Measurements from ENCODE around the gene PICK1. TPM values are rescaled to one million over a fixed set of nuclear protein-coding genes. Genes with fewer than 3 reads are reported as not detected.

PICK1 gene
- total RNA-seq, 3 donors from 2014 or later, result 42.0 to 61.3 (median 49.9) TPM

GRCh38 chr22:38051261-38051660 lies 5.9 kb upstream of the PICK1 start:
- Histone ChIP-seq H3K27ac (no peak overlapping the region), H3K4me1 (no peaks in the 10 kb centered on the region), H3K36me3 (no peaks in the 10 kb centered on the region), H3K4me3 (no peak overlapping the region), H3K9me3 (no peaks in the 10 kb centered on the region), H3K27me3 (no peaks in the 10 kb centered on the region)
- intact Hi-C loops (cut with DNase I; ENCODE audit: low total_unique reads), result loop anchor here (10.0 kb wide), 2 partner anchors 154 to 304 kb away; partner anchors contain the start of gene MAFF
- no peak for TF ChIP-seq POLR2A (IDR thresholded peaks at IDR 0.05)
- no peak for TF ChIP-seq CTCF (IDR thresholded peaks at IDR 0.05)
- no peak for TF ChIP-seq POLR2AphosphoS5 (IDR thresholded peaks at IDR 0.05)
- DNase-seq (ENCODE audit: low spot score in 2 of 2), result no peak

- H3K4me1 ChIP-seq, result no peaks in the 10 kb centered on the region
Measured at GRCh38 chr22:38051900-38052862, 5.0 kb upstream of the PICK1 start.

GRCh38 chr22:38062791-38063190 lies 5.6 kb downstream of the PICK1 start:
- DNase-seq (ENCODE audit: low spot score in 2 of 2), result peak in 1 of 2 donors; percentile 47

More at GRCh38 chr22:38051900-38052862, 5.0 kb upstream of the PICK1 start:
- TF ChIP-seq POLR2AphosphoS5 (IDR thresholded peaks at IDR 0.05) (no peak), CTCF (IDR thresholded peaks at IDR 0.05) (peak; percentile 74 to 94 (median 93))
- Histone ChIP-seq H3K9me3 (no peaks in the 10 kb centered on the region), H3K36me3 (no peaks in the 10 kb centered on the region), H3K27me3 (no peaks in the 10 kb centered on the region), H3K4me3 (peak overlapping the region in 1 of 3 donors; percentile 22), H3K27ac (no peak overlapping the region)
- intact Hi-C loops (cut with DNase I; ENCODE audit: low total_unique reads), result loop anchor here (10.0 kb wide), 2 partner anchors 153 to 303 kb away; partner anchors contain the start of gene MAFF
- peak; percentile 68 to 80 for DNase-seq (ENCODE audit: low spot score in 2 of 2)

GRCh38 chr22:38065539-38065938 lies 8.3 kb downstream of the PICK1 start:
- intact Hi-C loops (cut with DNase I; ENCODE audit: low total_unique reads), result no loop called here
- no peak for TF ChIP-seq POLR2A (IDR thresholded peaks at IDR 0.05)
- TF ChIP-seq CTCF (IDR thresholded peaks at IDR 0.05), result no peak
- TF ChIP-seq POLR2AphosphoS5 (IDR thresholded peaks at IDR 0.05), result no peak
- H3K27me3 ChIP-seq, result no peaks in the 10 kb centered on the region
- H3K9me3 ChIP-seq, result no peaks in the 10 kb centered on the region
- H3K4me3 ChIP-seq, result no peak overlapping the region
- H3K27ac ChIP-seq, result no peak overlapping the region
- H3K4me1 ChIP-seq, result no peaks in the 10 kb centered on the region
- H3K36me3 ChIP-seq, result peaks cover 14% of the 10 kb centered on the region
- no peak for DNase-seq (ENCODE audit: low spot score in 2 of 2)

More at GRCh38 chr22:38062791-38063190, 5.6 kb downstream of the PICK1 start:
- Histone ChIP-seq H3K9me3 (no peaks in the 10 kb centered on the region), H3K4me1 (no peaks in the 10 kb centered on the region), H3K36me3 (peaks cover 14% of the 10 kb centered on the region), H3K4me3 (no peak overlapping the region), H3K27me3 (no peaks in the 10 kb centered on the region), H3K27ac (peak overlapping the region; percentile 31 to 38)
- intact Hi-C loops (cut with DNase I; ENCODE audit: low total_unique reads), result no loop called here
- peak in 1 of 3 donors; percentile 24 for TF ChIP-seq POLR2AphosphoS5 (IDR thresholded peaks at IDR 0.05)
- TF ChIP-seq CTCF (IDR thresholded peaks at IDR 0.05), result no peak
